H9 (cell line): Measurements from ENCODE around the gene RSPH3. TPM values are rescaled to one million over a fixed set of nuclear protein-coding genes. Genes with fewer than 3 reads are reported as not detected.

ENCODE experiments used
- DNase-seq: peaks from one replicate; pipeline ENCODE4 v3.0.0-alpha.2; 2017
- H2AFZ ChIP-seq: one replicate; pipeline ENCODE4 v1.6.1; 2013; ENCODE audit warnings: mild to moderate bottlenecking, low read length, control low read depth, moderate library complexity
- H2AK5ac ChIP-seq: 2 replicates; pipeline ENCODE4 v1.6.1; 2013; ENCODE audit warnings: low read length, control low read depth, mixed read lengths; ENCODE audit not compliant: insufficient read length
- H2BK120ac ChIP-seq: one replicate; pipeline ENCODE4 v1.6.1; 2013; ENCODE audit warnings: low read depth, mild to moderate bottlenecking, low read length, control low read depth, inconsistent platforms; ENCODE audit not compliant: poor library complexity, severe bottlenecking
- H2BK12ac ChIP-seq: 2 replicates; pipeline ENCODE4 v1.6.1; 2013; ENCODE audit warnings: low read length, control low read depth, mixed read lengths, low read depth; ENCODE audit not compliant: insufficient read length
- H2BK15ac ChIP-seq: 2 replicates; pipeline ENCODE4 v1.6.1; 2013; ENCODE audit warnings: low read depth, low read length, control low read depth
- H2BK20ac ChIP-seq: one replicate; pipeline ENCODE4 v1.6.1; 2013; ENCODE audit warnings: low read depth, mild to moderate bottlenecking, low read length, control low read depth, inconsistent platforms; ENCODE audit not compliant: poor library complexity, severe bottlenecking
- H2BK5ac ChIP-seq: 2 replicates; pipeline ENCODE4 v1.6.1; 2013; ENCODE audit warnings: low read length, control low read depth, mixed read lengths; ENCODE audit not compliant: insufficient read length
- H3K14ac ChIP-seq: 2 replicates; pipeline ENCODE4 v1.6.1; 2013; ENCODE audit warnings: low read length, control low read depth; ENCODE audit not compliant: insufficient read depth
- H3K18ac ChIP-seq: 2 replicates; pipeline ENCODE4 v1.6.1; 2013; ENCODE audit warnings: low read depth, mild to moderate bottlenecking, mixed read lengths, low read length, control low read depth; ENCODE audit not compliant: insufficient read length
- H3K23ac ChIP-seq: 2 replicates; pipeline ENCODE4 v1.6.1; 2013; ENCODE audit warnings: low read length, control low read depth, mixed read lengths, low read depth; ENCODE audit not compliant: insufficient read length
- H3K23me2 ChIP-seq: 2 replicates; pipeline ENCODE4 v1.6.1; 2013; ENCODE audit warnings: low read depth, mild to moderate bottlenecking, mixed read lengths, low read length, control low read depth; ENCODE audit not compliant: insufficient read length, poor library complexity, severe bottlenecking
- H3K27ac ChIP-seq: 2 replicates; pipeline ENCODE4 v1.5.1; 2013; ENCODE audit warnings: low read length, control low read depth, mixed read lengths, low read depth; ENCODE audit not compliant: insufficient read length
- H3K27me3 ChIP-seq: 2 replicates; pipeline ENCODE4 v1.6.1; 2013; ENCODE audit warnings: low read length, control low read depth, inconsistent platforms; ENCODE audit not compliant: insufficient read depth
- H3K4ac ChIP-seq: 2 replicates; pipeline ENCODE4 v1.6.1; 2013; ENCODE audit warnings: low read depth, mild to moderate bottlenecking, control low read depth, inconsistent platforms, low read length, moderate library complexity
- H3K4me1 ChIP-seq: 2 replicates; pipeline ENCODE4 v1.6.1; 2013; ENCODE audit warnings: low read length, control low read depth, inconsistent platforms; ENCODE audit not compliant: insufficient read depth
- H3K4me2 ChIP-seq: 2 replicates; pipeline ENCODE4 v1.6.1; 2013; ENCODE audit warnings: low read length, control low read depth, mixed read lengths; ENCODE audit not compliant: insufficient read length, insufficient read depth
- H3K56ac ChIP-seq: 2 replicates; pipeline ENCODE4 v1.6.1; 2013; ENCODE audit warnings: low read depth, mild to moderate bottlenecking, mixed read lengths, low read length, control low read depth; ENCODE audit not compliant: insufficient read length
- H3K79me1 ChIP-seq: 2 replicates; pipeline ENCODE4 v1.6.1; 2013; ENCODE audit warnings: low read depth, mild to moderate bottlenecking, moderate library complexity, low read length, control low read depth, inconsistent platforms; ENCODE audit not compliant: insufficient read depth, poor library complexity, severe bottlenecking
- H3K79me2 ChIP-seq: 2 replicates; pipeline ENCODE4 v1.6.1; 2013; ENCODE audit warnings: low read length, control low read depth, inconsistent platforms; ENCODE audit not compliant: insufficient read depth
- H3K9ac ChIP-seq: 2 replicates; pipeline ENCODE4 v1.6.1; 2013; ENCODE audit warnings: low read length, control low read depth, mixed read lengths; ENCODE audit not compliant: insufficient read length; ENCODE audit errors: extremely low read depth
- H3K9me3 ChIP-seq: one replicate; pipeline ENCODE4 v1.6.1; 2013; ENCODE audit warnings: low read depth, low read length, inconsistent platforms; ENCODE audit not compliant: control insufficient read depth
- H3T11ph ChIP-seq: one replicate; pipeline ENCODE4 v1.6.1; 2013; ENCODE audit warnings: mild to moderate bottlenecking, low read length, control low read depth, inconsistent platforms
- H4K20me1 ChIP-seq: one replicate; pipeline ENCODE4 v1.6.1; 2013; ENCODE audit not compliant: control insufficient read depth, insufficient read length, insufficient read depth
- H4K5ac ChIP-seq: 2 replicates; pipeline ENCODE4 v1.6.1; 2013; ENCODE audit warnings: low read depth, mild to moderate bottlenecking, mixed read lengths, low read length, control low read depth; ENCODE audit not compliant: insufficient read length
- H4K8ac ChIP-seq: replicated peaks from 2 replicates; pipeline ENCODE4 v1.6.1; 2013; ENCODE audit warnings: low read length, control low read depth, mixed read lengths, low read depth; ENCODE audit not compliant: insufficient read length
- H4K91ac ChIP-seq: 2 replicates; pipeline ENCODE4 v1.6.1; 2013; ENCODE audit warnings: low read depth, mild to moderate bottlenecking, moderate library complexity, mixed read lengths, low read length, control low read depth; ENCODE audit not compliant: insufficient read length
- H3K27ac Mint-ChIP-seq, 3 experiments: 2 replicates in 2 of 3; 3 replicates in 1 of 3; pipeline ENCODE4 v1.8.0; 2020 to 2021; ENCODE audit warnings: mixed read lengths in 3 of 3, mild to moderate bottlenecking in 1 of 3, moderate library complexity in 1 of 3
- H3K27me3 Mint-ChIP-seq: 2 replicates; pipeline ENCODE4 v1.8.0; 2021; ENCODE audit warnings: low read depth, mild to moderate bottlenecking, moderate library complexity, mixed read lengths
- H3K36me3 Mint-ChIP-seq, 3 experiments: 2 replicates in 2 of 3; 3 replicates in 1 of 3; pipeline ENCODE4 v1.8.0; 2020 to 2021; ENCODE audit warnings: low read depth in 3 of 3, mixed read lengths in 3 of 3; ENCODE audit not compliant: insufficient read depth in 1 of 3
- H3K4me1 Mint-ChIP-seq, 2 experiments: 2 replicates each; pipeline ENCODE4 v1.8.0; 2020; ENCODE audit warnings: mixed read lengths in 2 of 2
- H3K4me3 Mint-ChIP-seq, 2 experiments: 2 replicates in 1 of 2; 3 replicates in 1 of 2; pipeline ENCODE4 v1.8.0; 2020 to 2021; ENCODE audit warnings: mild to moderate bottlenecking in 2 of 2, mixed read lengths in 2 of 2, moderate library complexity in 1 of 2
- H3K9me3 Mint-ChIP-seq, 2 experiments: 2 replicates in 1 of 2; 3 replicates in 1 of 2; pipeline ENCODE4 v1.8.0; 2020; ENCODE audit warnings: mild to moderate bottlenecking in 2 of 2, mixed read lengths in 2 of 2, moderate library complexity in 1 of 2
- WGBS: extraction: QIAGEN DNeasy Blood & Tissue Kit; methylation state at CpG from one replicate; pipeline ENCODE4 v1.1.7; 2013; ENCODE audit warnings: missing lambda C conversion rate, low lambda C conversion rate, mixed read lengths; ENCODE audit not compliant: insufficient read length; ENCODE audit errors: extremely low coverage; 5-methylcytosine and 5-hydroxymethylcytosine counted together
- total RNA-seq: library from RNA; stranded (reverse); gene quantifications from 2 replicates; pipeline ENCODE4 v1.2.1, GENCODE V29; 2021
- TF ChIP-seq, protein P1 (sequence below): fragments of 200-600 bp; sonication (generic); conservative IDR thresholded peaks from 3 replicates; pipeline ENCODE4 v1.8.0; 2021; ENCODE audit warnings: antibody characterized with exemption, mild to moderate bottlenecking

RSPH3 gene
- total RNA-seq, 1 experiment from 2014 or later: 2.2 TPM

GRCh38 chr6:159013229-159013628, 13.2 kb upstream of the RSPH3 start:
- H2BK12ac ChIP-seq: no peak overlapping the region
- no peaks in the 10 kb centered on the region for H3K4me1 ChIP-seq
- H3K4me2 ChIP-seq: no peak overlapping the region
- no peaks in the 10 kb centered on the region; the same call in 1 of the 2 replicates for H3K27me3 Mint-ChIP-seq
- no peak overlapping the region for H3T11ph ChIP-seq
- no peak overlapping the region for H3K27ac Mint-ChIP-seq
- H2BK5ac ChIP-seq: no peak overlapping the region
- no peak overlapping the region for H4K5ac ChIP-seq
- H3K4ac ChIP-seq: no peak overlapping the region
- no peak overlapping the region for H3K14ac ChIP-seq
- WGBS: no CpG with 5 or more reads among the region's 5 CpGs
- H3K23ac ChIP-seq: no peak overlapping the region
- H3K9me3 Mint-ChIP-seq: no peaks in the 10 kb centered on the region; a peak in 1 of 5 replicates
- no peak overlapping the region for H3K27ac ChIP-seq
- H3K9me3 ChIP-seq: no peaks in the 10 kb centered on the region
- H2BK20ac ChIP-seq: no peak overlapping the region
- no peak overlapping the region for H3K56ac ChIP-seq
- no peaks in the 10 kb centered on the region for H4K20me1 ChIP-seq
- H4K8ac ChIP-seq: no peak overlapping the region
- no peaks in the 10 kb centered on the region for H3K79me2 ChIP-seq
- DNase-seq: no peak
- no peaks in the 10 kb centered on the region for H3K79me1 ChIP-seq
- TF ChIP-seq, protein P1, sequence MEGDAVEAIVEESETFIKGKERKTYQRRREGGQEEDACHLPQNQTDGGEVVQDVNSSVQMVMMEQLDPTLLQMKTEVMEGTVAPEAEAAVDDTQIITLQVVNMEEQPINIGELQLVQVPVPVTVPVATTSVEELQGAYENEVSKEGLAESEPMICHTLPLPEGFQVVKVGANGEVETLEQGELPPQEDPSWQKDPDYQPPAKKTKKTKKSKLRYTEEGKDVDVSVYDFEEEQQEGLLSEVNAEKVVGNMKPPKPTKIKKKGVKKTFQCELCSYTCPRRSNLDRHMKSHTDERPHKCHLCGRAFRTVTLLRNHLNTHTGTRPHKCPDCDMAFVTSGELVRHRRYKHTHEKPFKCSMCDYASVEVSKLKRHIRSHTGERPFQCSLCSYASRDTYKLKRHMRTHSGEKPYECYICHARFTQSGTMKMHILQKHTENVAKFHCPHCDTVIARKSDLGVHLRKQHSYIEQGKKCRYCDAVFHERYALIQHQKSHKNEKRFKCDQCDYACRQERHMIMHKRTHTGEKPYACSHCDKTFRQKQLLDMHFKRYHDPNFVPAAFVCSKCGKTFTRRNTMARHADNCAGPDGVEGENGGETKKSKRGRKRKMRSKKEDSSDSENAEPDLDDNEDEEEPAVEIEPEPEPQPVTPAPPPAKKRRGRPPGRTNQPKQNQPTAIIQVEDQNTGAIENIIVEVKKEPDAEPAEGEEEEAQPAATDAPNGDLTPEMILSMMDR: no peak
- H2AK5ac ChIP-seq: no peak overlapping the region
- no peak overlapping the region for H2AFZ ChIP-seq
- no peaks in the 10 kb centered on the region for H3K36me3 Mint-ChIP-seq
- H4K91ac ChIP-seq: no peak overlapping the region
- H3K18ac ChIP-seq: no peak overlapping the region
- H2BK15ac ChIP-seq: no peak overlapping the region
- H3K9ac ChIP-seq: no peak overlapping the region
- no peaks in the 10 kb centered on the region for H3K23me2 ChIP-seq
- H2BK120ac ChIP-seq: no peak overlapping the region
- no peaks in the 10 kb centered on the region for H3K4me1 Mint-ChIP-seq
- H3K4me3 Mint-ChIP-seq: no peak overlapping the region
- no peaks in the 10 kb centered on the region for H3K27me3 ChIP-seq
